Esophagus squamous epithelium (tissue), 5 donors: ENCODE results near the gene KIR2DL4. TPM values are rescaled to one million over a fixed set of nuclear protein-coding genes. Genes with fewer than 3 reads are reported as not detected.
"Not testable (repeated sequence)": the region's sequence is repeated elsewhere in the genome, so short reads cannot be mapped to it uniquely, and the experiment has no call there.

Source experiments
- DNase-seq: peaks from one replicate; lab custom pipeline; 2025; lab: John Stamatoyannopoulos, UW
- H3K27ac ChIP-seq, 4 donors: fragments of 200-600 bp; sonication (generic); one replicate each; pipeline ENCODE4 v1.5.1; 2016 to 2019; ENCODE audit warnings: mild to moderate bottlenecking in 1 of 4
- H3K27me3 ChIP-seq, 4 donors: fragments of 200-600 bp; sonication (generic); 1 replicate in 3 of 4; 2 replicates in 1 of 4; pipeline versions ENCODE4 v1.5.1 to v1.6.0; 2017 to 2021; ENCODE audit warnings: antibody characterized with exemption in 1 of 4
- H3K36me3 ChIP-seq, 3 donors: fragments of 200-600 bp; sonication (generic); one replicate each; pipeline ENCODE4 v1.5.1; 2016 to 2019
- H3K4me1 ChIP-seq, 3 donors: fragments of 200-600 bp; sonication (generic); one replicate each; pipeline ENCODE4 v1.5.1; 2017 to 2019
- H3K4me3 ChIP-seq, 4 donors: fragments of 200-600 bp; sonication (generic); 1 replicate in 3 of 4; 2 replicates in 1 of 4; pipeline ENCODE4 v1.5.1; 2016 to 2019; ENCODE audit warnings: mild to moderate bottlenecking in 2 of 4, moderate library complexity in 1 of 4
- H3K9me3 ChIP-seq, 3 donors: fragments of 200-600 bp; sonication (generic); one replicate each; pipeline ENCODE4 v1.5.1; 2016 to 2019
- POLR2A ChIP-seq, 4 donors: fragments of 450-650 bp; IDR thresholded peaks; one replicate each; pipeline ENCODE4 v1.6.1; 2017; ENCODE audit warnings: antibody characterized with exemption in 4 of 4, mild to moderate bottlenecking in 4 of 4, moderate library complexity in 3 of 4
- WGBS, 2 donors: methylation state at CpG; one replicate each; pipeline ENCODE4 v1.1.5; 2018; 5-methylcytosine and 5-hydroxymethylcytosine counted together
- intact Hi-C: fragments of 100-400 bp; cut with DNase I; formaldehyde crosslinking; loops from one replicate; pipeline ENCODE4 v1.15.0; 2022
- total RNA-seq, 4 donors: library from RNA; depleted of rRNA; stranded (reverse); fragments of >200 nt; gene quantifications; one replicate each; pipeline ENCODE4 v1.1.0, GENCODE V29; 2016
- TF ChIP-seq, protein P1 (sequence below), 6 experiments: fragments of 450-650 bp in 4 of 6; fragments of 200-600 bp in 2 of 6; sonication (generic) in 2 of 6; IDR thresholded peaks; one replicate each; pipeline ENCODE4 v1.5.1; 2016 to 2019; ENCODE audit warnings: antibody characterized with exemption in 6 of 6, mild to moderate bottlenecking in 4 of 6, moderate library complexity in 4 of 6
- donor health status: DM: yes; HTN: yes; CAD: no.

KIR2DL4 gene
- total RNA-seq, 4 donors from 2014 or later, result not detected

DNA sequence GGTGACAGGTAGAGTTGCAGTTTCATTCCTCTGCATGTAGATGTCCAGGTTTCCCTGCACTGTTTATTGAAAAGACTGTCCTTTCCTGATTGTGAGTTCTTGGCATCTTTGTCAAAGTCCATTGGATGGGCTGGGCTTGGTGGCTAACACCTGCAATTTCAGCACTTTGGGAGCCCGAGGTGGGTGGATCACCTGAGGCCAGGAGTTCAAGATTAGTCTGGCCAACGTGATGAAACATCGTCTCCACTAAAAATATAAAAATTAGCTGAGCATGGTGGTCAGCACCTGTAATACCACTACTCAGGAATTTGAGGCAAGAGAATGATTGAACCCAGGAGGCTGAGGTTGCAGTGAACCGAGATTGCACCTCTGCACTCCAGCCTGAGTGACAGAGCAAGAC is 25.6 kb upstream of the KIR2DL4 start:
- WGBS, 2 donors, result 59 to 68% methylated on average over 4 of the region's 4 CpGs
- H3K4me1 ChIP-seq, H3K9me3 ChIP-seq, intact Hi-C loops, H3K4me3 ChIP-seq, H3K27ac ChIP-seq, H3K27me3 ChIP-seq, DNase-seq, H3K36me3 ChIP-seq: not testable (repeated sequence)

DNA sequence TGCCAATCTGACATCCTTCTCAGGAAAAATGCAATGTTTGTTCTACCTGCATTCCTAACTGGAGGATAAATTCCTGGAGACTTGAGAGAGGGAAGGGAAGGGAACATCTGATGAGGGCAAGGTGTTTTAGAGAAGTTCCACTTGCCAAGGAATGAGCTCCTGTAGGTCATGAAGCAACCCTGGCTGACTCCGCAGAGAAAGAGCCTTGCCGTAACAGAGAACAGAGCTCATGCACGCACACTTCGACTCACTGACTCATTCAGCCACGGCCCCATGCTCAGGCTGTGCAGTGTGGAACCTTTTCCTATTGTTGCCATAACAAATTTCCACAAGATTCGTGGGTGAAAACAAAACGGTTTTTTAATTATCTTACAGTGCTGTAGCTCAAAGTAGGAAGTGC is 24.5 kb upstream of the KIR2DL4 start:
- DNase-seq, H3K27me3 ChIP-seq, H3K27ac ChIP-seq, H3K4me1 ChIP-seq, H3K9me3 ChIP-seq, H3K4me3 ChIP-seq, intact Hi-C loops, H3K36me3 ChIP-seq: not testable (repeated sequence)
- 57 to 63% methylated on average over 7 of the region's 7 CpGs for WGBS, 2 donors

DNA sequence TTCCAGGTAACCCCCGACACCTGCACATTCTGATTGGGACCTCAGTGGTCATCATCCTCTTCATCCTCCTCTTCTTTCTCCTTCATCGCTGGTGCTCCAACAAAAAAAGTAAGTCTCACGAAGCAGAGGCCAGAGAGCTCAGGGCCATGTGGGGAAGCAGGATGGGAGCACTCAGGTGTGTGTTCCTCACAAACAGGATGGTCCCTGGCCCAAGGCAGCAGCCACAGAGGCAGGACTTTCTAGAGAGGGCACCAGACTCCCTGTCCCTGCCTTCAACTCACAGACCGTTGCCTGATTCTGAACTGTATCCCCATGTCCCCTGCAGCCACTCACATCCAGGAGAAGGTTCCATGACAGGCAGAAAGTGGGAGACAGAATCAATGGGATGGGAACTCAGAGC is 20.5 kb upstream of the KIR2DL4 start:
- not testable (repeated sequence) for DNase-seq, H3K27me3 ChIP-seq
- WGBS, 2 donors, result 72 to 80% methylated on average over 1 to 4 of the region's 4 CpGs

DNA sequence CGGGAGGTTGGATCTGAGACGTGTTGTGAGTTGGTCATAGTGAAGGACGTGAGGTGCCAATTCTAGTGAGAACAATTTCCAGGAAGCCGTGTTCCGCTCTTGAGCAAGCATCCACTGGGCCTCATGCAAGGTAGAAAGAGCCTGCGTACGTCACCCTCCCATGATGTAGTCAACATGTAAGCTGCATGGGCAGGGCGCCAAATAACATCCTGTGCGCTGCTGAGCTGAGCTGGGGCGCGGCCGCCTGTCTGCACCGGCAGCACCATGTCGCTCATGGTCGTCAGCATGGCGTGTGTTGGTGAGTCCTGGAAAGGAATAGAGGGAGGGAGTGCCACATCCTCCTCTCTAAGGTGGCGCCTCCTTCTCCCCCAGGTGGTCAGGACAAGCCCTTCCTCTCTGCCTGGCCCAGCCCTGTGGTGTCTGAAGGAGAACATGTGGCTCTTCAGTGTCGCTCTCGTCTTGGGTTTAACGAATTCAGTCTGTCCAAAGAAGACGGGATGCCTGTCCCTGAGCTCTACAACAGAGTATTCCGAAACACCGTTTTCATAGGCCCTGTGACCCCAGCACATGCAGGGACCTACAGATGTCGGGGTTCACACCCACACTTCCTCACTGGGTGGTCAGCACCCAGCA is 17.2 kb upstream of the KIR2DL4 start:
- H3K36me3 ChIP-seq, H3K4me1 ChIP-seq, DNase-seq, H3K27me3 ChIP-seq, intact Hi-C loops, H3K4me3 ChIP-seq, H3K9me3 ChIP-seq, H3K27ac ChIP-seq: not testable (repeated sequence)
- 80 to 84% methylated on average over 10 to 12 of the region's 24 CpGs for WGBS, 2 donors

More for the DNA sequence above, 20.5 kb upstream of the KIR2DL4 start:
- intact Hi-C loops, H3K4me1 ChIP-seq, H3K36me3 ChIP-seq, H3K9me3 ChIP-seq, H3K27ac ChIP-seq, H3K4me3 ChIP-seq: not testable (repeated sequence)

DNA sequence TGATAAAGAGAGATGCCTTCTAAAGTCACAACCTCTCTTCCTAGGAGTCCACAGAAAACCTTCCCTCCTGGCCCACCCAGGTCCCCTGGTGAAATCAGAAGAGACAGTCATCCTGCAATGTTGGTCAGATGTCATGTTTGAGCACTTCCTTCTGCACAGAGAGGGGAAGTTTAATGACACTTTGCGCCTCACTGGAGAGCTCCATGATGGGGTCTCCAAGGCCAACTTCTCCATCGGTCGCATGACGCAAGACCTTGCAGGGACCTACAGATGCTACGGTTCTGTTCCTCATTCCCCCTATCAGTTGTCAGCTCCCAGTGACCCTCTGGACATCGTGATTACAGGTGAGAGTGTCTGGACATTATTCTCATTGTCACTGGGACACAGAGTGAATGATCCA is 15.3 kb upstream of the KIR2DL4 start:
- H3K27me3 ChIP-seq, DNase-seq: not testable (repeated sequence)
- WGBS, 2 donors, result 62 to 67% methylated on average over 6 of the region's 6 CpGs

DNA sequence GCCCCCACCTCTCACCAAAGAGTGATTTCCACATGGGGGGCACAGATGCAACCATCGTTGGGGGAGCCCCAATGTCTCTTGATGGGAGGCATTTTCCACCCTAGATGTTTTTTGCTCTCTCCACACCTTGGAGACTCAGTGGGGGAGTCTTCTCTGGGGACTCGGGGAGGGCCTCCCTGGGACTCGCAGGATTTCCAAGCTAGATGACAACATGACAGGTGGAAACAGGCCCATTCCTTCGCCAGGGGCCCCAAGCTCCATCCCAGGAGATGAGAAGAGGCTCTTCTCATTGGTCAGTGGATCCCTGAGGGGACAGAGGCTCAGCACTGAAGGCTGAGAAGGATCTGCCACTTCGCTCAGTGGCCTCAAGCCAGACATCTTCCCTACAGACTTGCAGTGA is 12.7 kb upstream of the KIR2DL4 start:
- WGBS, 2 donors, result 42 to 60% methylated on average over 1 to 5 of the region's 5 CpGs
- TF ChIP-seq, protein P1, sequence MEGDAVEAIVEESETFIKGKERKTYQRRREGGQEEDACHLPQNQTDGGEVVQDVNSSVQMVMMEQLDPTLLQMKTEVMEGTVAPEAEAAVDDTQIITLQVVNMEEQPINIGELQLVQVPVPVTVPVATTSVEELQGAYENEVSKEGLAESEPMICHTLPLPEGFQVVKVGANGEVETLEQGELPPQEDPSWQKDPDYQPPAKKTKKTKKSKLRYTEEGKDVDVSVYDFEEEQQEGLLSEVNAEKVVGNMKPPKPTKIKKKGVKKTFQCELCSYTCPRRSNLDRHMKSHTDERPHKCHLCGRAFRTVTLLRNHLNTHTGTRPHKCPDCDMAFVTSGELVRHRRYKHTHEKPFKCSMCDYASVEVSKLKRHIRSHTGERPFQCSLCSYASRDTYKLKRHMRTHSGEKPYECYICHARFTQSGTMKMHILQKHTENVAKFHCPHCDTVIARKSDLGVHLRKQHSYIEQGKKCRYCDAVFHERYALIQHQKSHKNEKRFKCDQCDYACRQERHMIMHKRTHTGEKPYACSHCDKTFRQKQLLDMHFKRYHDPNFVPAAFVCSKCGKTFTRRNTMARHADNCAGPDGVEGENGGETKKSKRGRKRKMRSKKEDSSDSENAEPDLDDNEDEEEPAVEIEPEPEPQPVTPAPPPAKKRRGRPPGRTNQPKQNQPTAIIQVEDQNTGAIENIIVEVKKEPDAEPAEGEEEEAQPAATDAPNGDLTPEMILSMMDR (IDR thresholded peaks at IDR 0.05), result no peak
- Histone ChIP-seq H3K36me3 (no peaks in the 10 kb centered on the region), H3K27ac (no peak overlapping the region), H3K9me3 (no peaks in the 10 kb centered on the region), H3K4me1 (no peaks in the 10 kb centered on the region), H3K4me3 (no peak overlapping the region), H3K27me3 (peaks cover 0 to 9% (median 0%) of the 10 kb centered on the region in 4 donors)
- no peak for DNase-seq
- intact Hi-C loops, result no loop called here

More for the DNA sequence above, 15.3 kb upstream of the KIR2DL4 start:
- H3K36me3 ChIP-seq, H3K27ac ChIP-seq, H3K4me1 ChIP-seq, intact Hi-C loops, H3K4me3 ChIP-seq, H3K9me3 ChIP-seq: not testable (repeated sequence)

DNA sequence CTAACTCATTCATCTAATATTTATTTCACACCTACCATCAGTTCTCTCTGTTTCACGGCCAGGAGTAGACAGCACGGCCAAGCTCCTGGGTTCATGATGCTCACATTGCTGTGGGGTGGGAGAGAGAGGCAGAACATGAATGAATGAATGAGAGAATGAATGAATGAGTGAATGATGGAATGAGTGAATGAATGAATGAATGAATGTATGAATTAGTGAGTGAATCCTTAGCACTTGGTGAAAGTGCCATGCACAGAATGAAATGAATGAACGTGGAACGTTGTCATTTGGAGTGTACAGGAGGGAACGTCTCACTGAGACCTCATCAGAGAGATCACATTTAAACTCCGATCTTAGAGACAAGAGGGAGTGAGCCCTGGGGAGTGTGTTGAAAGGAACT is 11.9 kb upstream of the KIR2DL4 start:
- peaks cover 0 to 6% (median 0%) of the 10 kb centered on the region in 4 donors for H3K27me3 ChIP-seq
- intact Hi-C loops, result no loop called here
- TF ChIP-seq, protein P1 (IDR thresholded peaks at IDR 0.05), result no peak
- no peak for TF ChIP-seq POLR2A (IDR thresholded peaks at IDR 0.05)
- H3K4me1 ChIP-seq, result no peaks in the 10 kb centered on the region
- H3K36me3 ChIP-seq, result no peaks in the 10 kb centered on the region
- H3K9me3 ChIP-seq, result no peaks in the 10 kb centered on the region
- no peak for DNase-seq
- 77 to 81% methylated on average over 6 of the region's 6 CpGs for WGBS, 2 donors
- H3K27ac ChIP-seq, result no peak overlapping the region
- no peak overlapping the region for H3K4me3 ChIP-seq

DNA sequence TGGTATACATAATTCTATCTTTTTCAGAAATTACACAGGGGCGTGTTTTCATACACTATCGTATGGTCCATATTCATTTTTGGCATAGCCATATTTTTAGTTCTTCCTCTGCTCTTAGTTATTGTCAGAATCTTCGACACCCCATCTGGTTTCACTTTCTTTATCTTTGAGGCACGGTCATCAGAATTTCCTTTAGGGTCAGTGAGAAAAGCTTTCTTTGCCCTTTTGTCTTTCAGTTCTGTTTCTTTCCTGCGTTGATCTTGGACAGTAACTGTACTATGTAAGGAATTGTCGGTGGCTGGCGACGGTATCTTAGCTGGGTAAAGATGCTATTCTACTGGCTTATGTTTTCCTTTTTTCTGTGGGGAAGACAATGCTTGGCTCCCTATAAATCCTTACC is 10.6 kb upstream of the KIR2DL4 start:
- 33 to 45% methylated on average over 8 of the region's 8 CpGs for WGBS, 2 donors
- H3K27ac ChIP-seq, result peak overlapping the region in 1 of 4 donors; percentile 3
- H3K4me3 ChIP-seq, result peak overlapping the region in 2 of 4 donors; percentile 15 to 16

More for the DNA sequence above, 10.6 kb upstream of the KIR2DL4 start:
- no peak for TF ChIP-seq POLR2A (IDR thresholded peaks at IDR 0.05)
- TF ChIP-seq, protein P1 (IDR thresholded peaks at IDR 0.05), result no peak
- H3K27me3 ChIP-seq, result peaks cover 0 to 8% (median 0%) of the 10 kb centered on the region in 4 donors
- no peak for DNase-seq
- H3K36me3 ChIP-seq, result no peaks in the 10 kb centered on the region
- intact Hi-C loops, result no loop called here
- no peaks in the 10 kb centered on the region for H3K4me1 ChIP-seq
- H3K9me3 ChIP-seq, result no peaks in the 10 kb centered on the region
